ENCODE data around the gene USP30.

- no peak for TF ChIP-seq CTCF (IDR thresholded peaks at IDR 0.05)
- TF ChIP-seq POLR2AphosphoS5 (IDR thresholded peaks at IDR 0.05): no peak
- TF ChIP-seq POLR2A (IDR thresholded peaks at IDR 0.05): no peak
These were observed 8.1 kb upstream of the USP30 start for GRCh38 chr12:109044241-109044640.

Data from suprapubic skin (tissue), 4 donors.